ENCODE results near the gene SLC30A1.
"Not testable (repeated sequence)": the region's sequence is repeated elsewhere in the genome, so short reads cannot be mapped to it uniquely, and the experiment has no call there.

The SLC30A1 gene

DNA sequence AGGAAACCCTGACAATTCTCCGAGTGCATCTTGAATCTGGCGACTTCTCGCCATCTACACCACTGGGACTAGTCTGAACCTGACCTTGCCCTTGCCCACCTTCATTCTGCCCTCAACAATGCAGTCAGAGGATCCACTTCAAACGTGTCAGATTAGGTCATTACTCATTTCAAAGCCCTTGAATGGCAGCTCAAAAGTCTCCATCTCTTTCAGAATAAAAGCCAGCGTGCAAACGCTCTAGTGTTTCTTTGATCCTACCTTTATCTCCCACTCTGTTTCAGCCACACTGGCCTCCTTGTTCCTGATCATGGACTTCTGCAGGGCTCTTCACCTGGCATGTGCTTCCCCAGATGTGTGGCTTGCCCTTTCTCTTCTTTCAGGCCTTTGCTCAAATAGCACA lies 31.3 kb downstream of the SLC30A1 start:
- DNase-seq (ENCODE audit: low spot score): no peak

DNA sequence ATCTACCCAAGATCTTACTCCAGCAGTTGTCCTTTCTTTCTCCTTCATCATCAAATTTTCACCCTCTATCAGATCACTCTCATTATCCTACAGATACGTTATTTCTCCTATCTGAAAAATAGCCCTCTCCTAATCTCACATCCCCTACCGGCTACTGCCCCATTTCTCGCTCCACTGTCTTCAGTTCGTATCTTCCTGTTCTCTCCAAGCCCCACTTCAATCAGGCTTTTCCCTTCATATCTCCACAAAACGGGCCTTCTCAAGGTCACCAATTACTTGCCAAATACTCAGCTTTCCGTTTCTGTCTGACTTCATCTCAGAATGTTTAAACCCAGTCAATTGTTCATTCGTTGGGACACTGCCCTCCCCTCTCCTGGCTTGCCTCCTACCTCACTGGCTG lies 32.4 kb downstream of the SLC30A1 start:
- DNase-seq (ENCODE audit: low spot score): no peak

DNA sequence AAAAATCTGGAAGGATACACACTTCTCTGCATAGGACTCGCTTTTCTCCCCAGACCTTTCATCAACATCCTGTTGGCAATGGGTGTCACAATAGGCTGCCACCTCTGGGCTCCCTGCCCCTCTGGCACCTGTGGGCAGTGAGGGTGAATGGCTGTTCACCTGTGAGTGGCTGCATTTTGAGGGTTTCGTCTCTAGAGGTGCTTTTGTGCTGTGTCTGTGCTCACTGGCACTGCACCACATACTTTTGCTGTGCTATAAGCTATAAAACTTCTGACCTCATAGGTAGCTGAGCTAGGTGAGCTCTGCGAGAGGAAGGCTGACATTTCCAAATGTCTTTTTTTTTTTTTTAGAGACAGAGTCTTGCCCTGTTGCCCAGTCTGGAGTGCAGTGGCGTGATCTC lies 35.9 kb downstream of the SLC30A1 start:
- DNase-seq (ENCODE audit: low spot score): no peak

DNA sequence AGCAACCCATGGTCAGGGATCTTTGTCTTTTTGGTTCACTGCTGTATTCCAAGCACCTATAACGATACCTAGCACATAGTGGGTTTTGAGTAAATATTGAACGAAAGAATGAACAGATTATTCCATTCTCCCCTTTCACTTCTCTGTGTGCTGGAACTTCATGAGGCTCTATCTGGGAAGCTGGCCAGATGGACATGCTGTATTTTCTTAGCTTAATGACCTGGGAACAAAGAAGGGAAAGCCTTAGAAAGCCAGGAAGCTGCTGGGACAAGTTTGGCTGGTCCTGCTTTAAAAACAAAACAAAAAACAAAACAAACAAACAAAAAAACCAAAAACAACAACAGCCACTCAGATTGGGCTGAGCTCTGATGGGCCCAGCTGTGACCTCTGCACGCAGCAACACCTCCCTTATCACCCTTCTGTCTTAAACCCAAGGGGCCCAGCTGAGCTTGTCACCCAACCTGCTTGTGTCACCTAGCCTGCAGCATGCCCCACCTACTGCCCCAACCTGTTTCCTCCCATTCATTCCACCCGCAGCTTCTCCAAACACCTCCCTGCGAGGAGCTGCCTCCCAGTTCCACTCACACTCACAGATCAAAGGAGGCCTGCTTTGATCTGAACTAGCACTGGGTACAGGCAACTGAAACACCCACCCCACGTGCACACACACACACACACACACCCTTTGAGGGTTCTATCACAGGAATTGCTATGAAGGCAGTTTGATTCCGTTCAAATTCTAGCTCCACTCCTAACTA lies 37.1 kb downstream of the SLC30A1 start:
- no peak for DNase-seq (ENCODE audit: low spot score)

DNA sequence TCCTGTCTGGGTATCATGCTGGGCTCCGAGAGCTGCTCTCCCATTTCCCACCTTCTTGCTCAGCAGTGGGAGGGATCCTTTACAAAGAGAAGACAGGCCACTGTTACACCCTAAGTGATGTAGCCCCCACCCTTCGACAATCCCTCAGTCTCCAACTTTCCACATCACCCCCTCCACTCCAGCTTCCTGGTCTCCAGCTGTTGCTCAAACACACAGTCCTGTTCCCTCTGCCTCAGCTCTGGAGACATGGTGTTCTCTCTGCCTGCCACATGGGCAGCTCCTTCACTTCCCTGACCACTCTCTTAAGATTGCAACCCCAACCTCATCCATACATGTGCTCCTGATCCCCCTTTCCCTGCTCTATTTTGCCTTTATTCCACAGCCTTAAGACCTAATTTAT lies 37.7 kb downstream of the SLC30A1 start:
- DNase-seq (ENCODE audit: low spot score): no peak

DNA sequence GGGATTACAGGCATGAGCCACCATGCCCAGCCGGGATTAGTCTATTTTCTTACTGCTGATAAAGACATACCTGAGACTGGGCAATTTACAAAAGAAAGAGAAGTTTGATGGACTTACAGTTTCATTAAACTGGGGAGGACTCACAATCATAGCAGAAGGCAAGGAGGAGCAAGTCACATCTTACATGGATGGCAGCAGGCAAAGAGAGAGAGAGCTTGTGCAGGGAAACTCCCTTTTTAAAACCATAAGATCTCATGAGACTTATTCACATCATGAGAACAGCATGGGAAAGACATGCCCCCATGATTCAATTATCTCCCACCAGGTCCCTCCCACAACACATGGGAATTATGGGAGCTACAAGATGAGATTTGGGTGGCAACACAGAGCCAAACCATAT lies 38.1 kb downstream of the SLC30A1 start:
- DNase-seq (ENCODE audit: low spot score): not testable (repeated sequence)

DNA sequence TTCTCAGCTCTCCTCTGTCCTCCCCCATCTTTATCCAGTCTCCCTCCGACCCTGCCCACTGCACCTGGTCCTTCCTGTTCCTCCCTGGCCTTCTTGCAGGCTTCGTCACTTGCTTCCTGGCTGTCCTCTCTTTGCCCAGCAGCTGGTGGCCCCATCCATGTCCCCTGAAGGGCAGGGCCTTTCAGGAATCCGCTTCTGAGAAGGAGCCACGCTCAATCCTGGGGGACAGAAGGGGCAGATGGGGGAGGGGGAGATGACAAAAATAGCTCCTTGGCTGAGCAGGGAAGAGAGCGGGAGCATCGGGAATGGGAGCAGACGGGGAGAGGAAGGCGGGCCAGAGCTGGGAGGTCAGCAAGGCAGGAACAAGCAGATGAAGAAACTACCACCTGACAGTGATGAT lies 40.7 kb downstream of the SLC30A1 start:
- DNase-seq (ENCODE audit: low spot score): no peak

DNA sequence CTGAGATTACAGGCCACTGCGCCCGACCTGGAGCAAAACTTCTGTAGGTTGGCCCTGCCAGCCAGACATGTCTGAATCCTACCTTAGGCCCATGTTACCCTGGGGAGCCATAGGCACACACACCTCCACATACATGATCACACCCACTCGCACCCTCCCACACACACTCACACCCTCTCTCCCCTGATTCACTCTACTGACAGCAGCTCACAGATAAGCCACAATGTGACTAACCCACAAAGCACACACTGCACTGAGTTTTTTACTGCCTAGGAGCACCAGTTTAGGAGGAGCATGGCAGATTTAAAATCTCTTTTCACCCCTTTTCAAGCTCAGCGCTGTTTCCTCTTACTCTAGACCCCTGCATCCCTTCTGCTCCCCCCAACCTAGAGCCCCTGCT lies 41.7 kb downstream of the SLC30A1 start:
- no peak for DNase-seq (ENCODE audit: low spot score)

DNA sequence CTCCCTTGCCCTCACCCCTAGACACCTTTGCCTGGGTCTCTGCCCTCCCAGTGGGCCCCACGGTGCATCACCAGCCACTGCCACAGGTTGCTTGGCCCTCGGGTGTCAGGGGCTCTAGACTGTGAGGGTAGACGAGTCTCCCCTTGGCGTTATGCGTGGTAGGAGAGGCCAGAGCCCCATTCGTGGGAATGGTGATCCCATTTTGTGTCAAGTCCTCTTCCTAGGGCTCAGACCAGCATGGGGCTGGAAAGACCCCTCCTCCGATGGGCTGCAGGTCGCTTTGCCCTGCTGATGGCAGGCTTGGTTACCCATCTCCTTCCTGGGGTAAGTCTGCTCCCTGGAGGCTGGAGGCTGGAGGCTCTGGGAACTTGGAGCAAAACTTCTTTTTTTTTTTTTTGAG lies 42.4 kb downstream of the SLC30A1 start:
- no peak for DNase-seq (ENCODE audit: low spot score)

DNA sequence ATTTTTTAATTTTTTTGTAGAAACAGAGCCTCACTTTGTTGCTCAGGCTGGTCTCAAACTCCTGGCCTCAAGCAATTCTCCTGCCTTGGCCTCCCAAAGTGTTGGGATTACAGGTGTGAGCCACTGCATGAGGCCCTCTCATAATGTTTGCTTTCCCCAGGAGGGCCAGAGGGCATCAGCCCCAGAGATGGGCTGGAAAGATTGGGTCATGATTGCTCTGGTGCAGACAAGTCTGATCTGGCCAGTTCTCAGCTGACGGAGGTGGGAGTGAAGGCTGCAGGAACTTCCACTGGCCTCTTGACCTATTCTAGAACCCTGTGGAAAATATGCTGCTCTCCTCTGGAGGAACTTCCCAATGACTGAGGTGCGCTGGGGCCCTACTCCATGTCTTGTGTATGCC lies 43.6 kb downstream of the SLC30A1 start:
- DNase-seq (ENCODE audit: low spot score): no peak

DNA sequence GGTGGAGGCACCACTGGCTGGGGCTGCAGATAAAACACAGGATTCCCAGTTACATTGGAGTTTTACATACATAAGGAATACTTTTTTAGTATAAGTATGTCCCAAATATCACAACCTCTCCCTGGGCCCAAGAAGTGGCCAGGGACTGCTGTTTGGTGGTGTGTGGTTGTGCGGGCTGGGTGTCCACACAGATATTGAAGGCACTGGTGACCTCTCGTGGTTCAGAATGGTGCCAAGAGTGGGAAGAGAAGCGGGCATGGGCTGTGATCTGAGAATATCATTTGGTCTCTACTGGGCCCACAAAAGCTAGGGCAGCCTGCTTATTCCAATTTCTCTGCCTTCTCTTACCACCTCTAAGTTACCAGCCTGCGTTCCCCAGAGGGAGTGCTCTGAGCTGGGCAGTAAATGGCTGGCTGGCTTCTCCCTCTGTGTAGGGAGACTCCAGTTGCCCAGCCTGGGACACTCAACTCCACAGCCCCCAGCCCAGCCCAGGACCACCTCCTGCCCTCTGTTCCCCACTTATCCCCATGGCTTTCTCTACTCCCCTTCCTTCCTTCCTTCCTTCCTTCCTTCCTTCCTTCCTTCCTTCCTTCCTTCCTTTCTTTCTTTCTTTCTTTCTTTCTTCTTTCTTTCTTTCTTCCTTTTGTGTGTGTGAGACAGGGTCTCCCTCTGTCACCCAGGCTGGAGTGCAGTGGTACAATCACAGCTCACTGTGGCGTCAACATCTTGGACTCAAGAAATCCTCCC lies 44.2 kb downstream of the SLC30A1 start:
- no peak for DNase-seq (ENCODE audit: low spot score)

DNA sequence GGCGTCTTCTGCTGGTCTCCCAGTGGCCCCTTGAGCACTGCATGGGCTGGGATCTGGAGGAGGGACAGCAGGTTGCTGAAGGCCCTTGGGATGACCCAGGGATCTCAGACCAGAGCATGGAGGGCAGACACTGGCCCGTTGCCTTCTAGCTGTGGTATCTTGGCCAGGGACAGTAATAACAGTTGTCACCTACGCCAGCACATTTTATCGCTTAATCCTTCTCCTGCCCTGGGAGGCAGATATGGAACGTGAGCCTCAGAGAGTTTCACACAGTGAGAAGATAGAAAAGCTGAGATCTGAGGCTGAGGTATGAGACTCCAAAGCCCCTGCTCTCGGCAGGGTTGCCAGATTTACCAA lies 46.9 kb downstream of the SLC30A1 start:
- DNase-seq (ENCODE audit: low spot score): no peak

DNA sequence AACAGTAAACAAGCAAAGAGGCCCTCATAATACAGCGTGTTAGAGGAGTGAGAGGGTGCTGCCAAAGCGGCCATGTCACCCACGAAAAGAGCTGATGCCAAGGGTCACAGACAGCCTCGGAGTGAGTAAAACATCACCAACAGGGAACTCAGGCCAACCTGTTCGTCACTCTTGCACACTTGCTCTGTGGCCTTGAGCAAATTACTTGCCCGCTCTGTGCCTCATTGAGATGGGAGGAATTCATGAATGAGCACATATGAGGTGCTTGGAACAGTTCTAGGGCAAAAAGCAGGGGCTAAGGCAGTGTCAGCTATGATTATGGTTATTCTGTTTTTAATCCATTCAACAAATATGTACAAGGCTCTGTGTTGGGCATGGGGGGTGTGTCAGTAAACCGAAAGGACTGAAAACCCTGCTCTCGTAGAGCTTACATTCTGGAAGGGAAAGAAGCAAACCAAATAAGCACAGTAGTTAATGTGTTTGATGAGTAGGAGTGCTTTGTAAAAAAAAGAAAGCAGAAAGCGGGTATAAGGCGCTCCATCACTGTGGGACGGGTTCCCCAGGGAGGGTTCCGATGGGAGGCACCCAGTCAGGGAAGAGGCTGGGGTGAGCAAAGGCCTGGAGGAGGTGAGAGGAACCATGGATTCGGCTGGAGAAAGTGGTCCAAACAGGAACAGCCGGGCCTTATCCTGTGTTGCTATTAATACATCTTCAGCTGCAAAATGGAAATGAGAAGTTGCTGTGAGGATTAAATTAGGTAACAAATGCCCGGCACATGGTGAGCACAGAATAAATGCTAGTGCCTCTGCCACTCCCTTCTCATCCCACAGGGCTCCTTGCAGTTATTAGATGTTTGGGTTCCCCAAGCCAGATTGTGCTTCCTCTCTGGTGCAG lies 47.5 kb downstream of the SLC30A1 start:
- DNase-seq (ENCODE audit: low spot score): no peak

DNA sequence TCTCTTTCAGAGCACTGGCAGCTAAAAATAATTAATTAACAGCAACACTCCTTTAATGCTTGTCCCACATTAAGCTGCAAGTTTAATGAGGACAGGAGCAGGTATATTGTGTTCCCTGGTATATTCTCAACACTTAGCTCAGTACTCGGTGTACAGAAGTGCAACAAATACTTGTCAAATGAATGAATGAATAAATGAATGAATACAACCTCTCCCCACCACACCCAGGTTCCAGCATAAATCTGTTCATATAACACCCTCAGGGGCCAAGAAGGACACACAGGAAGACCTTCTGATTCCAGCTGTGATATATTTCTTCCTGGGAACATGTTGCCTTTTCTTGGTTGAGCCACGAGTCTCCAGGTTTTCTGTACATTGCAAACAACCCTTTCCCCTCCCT lies 48.9 kb downstream of the SLC30A1 start:
- no peak for DNase-seq (ENCODE audit: low spot score)

DNA sequence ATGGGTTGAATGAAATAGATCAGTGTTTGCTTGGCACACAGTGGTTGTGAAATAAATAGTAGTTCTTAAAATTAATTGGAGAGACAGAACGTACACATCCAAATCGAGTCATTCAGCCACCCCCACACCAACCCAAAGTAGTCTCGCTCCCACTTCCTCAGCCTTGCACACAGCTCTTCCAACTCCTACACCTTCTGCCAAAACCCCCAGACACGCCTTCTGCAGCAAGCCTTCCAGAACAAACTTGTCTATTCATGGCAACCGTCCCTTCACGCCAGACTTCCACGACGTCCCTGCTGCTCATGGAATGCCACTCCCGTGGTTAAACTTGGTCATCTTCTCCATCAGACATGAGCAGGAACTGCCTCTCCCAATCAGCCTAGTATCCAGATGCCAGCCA lies 49.5 kb downstream of the SLC30A1 start:
- no peak for DNase-seq (ENCODE audit: low spot score)

DNA sequence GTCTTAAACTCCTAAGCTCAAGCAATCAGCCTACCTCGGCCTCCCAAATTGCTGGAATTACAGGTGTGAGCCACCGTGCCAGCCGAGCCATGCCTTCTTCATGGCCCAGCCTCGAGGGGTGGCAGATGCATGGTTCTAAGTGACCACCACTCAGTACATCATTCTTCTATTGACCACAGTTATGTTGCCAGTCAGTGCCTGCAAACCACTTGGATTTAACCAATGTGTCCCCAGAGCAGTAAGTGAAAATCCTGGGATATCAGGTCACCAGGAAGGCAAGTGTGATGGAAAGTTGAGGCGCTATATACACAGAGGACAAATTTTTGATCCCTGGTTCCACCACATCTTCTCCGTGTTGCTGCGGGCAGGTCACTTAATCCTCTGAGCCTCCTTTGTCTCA lies 50.0 kb downstream of the SLC30A1 start:
- no peak for DNase-seq (ENCODE audit: low spot score)

DNA sequence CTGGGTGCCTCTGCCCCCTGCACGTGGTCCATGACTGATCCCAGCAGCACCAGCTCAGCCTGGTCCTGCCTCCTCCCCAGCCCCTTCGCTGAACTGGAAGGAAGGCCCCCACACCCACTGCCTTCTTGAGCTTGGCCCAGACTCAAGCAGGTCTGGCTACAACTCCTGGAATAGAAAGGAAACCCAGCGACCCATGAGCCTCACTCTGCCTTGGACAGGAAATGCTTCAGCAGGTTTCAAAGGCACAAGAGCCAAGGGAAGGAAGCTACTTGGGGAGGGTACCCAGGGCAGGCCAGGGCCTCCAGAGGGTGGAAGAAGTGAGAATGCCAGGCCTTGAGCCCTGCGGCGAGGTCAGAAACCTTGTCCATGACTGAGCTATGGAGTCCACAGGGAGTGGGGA lies 51.1 kb downstream of the SLC30A1 start:
- no peak for DNase-seq (ENCODE audit: low spot score)

DNA sequence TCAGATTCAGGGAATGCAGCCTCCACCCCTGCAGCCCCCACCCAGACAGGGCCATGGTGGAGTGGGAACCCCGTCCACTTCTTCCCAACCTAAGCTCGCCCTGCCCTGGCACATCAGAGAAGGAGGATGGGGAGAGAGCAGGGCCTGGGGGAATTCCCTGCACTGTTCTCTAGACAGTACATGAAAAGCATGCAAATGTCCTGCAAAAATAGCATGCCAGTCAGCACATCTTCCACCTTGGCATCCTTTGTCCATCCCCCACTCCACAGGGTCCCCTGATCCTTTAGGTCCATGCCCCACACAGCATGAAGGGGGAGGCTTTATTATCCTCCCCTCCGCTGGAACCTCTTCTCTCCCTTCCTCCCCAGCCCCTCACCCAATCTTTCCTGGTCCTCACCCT lies 52.0 kb downstream of the SLC30A1 start:
- no peak for DNase-seq (ENCODE audit: low spot score)

DNA sequence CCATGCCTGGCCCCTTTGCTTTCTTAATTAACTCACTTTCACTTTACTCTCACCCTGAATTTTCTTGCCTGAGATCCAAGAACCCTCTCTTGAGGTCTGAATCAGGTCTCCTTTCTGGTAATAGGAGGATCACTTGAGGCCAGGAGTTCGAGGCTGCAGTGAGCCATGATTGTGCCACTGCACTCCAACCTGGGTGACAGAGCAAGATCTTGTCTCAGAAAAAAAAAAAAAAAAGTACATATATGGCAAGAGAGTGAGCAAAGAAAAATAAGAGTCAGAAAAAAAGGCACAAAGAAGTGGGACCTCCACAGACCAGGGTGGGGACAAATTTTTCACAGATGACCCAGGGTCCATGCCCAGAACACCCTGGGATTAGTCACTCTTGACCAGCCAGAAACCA lies 52.9 kb downstream of the SLC30A1 start:
- DNase-seq (ENCODE audit: low spot score): no peak

DNA sequence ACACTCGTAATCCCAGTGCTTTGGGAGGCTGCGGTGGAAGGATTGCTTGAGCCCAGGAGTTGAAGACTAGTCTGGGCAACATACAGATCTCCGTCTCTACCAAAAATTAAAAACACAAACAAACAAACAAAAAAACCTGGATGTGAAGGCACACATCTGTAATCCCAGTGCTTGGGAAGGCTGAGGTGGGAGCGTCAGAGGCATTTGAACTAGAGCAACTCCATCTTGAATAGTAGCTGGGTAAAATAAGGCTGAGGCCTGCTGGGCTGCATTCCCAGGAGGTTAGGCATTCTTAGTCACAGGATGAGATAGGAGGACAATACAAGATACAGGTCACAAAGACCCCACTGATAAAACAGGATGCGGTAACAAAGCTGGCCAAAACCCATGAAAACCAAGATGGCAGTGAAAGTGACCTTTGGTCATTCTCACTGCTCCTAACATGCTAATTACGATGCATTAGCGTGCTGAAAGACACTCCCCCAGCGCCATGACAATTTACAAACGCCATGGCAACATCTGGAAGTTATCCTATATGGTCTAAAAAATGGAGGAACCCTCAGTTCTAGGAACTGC lies 53.8 kb downstream of the SLC30A1 start:
- DNase-seq (ENCODE audit: low spot score): no peak

DNA sequence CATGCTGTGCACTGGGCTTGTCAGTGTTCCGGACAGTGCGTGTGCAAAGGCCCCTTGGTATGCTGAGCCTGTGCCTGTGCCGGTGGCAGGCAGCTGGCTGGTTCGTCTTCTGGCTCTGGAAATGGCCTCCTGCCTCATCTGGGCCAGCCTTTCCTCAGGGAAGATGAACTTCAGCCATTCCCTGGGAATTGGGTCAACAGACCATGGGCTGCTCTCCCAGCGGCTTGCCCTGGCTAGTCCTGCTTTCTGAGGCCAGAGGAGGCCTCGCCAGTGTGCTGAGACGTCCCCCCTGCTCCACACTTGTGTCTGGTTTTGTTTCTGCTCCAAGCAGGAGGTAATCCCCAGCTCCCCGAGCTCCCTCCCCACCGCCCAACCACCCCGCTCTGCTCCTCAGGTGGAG lies 54.4 kb downstream of the SLC30A1 start:
- DNase-seq (ENCODE audit: low spot score): no peak

DNA sequence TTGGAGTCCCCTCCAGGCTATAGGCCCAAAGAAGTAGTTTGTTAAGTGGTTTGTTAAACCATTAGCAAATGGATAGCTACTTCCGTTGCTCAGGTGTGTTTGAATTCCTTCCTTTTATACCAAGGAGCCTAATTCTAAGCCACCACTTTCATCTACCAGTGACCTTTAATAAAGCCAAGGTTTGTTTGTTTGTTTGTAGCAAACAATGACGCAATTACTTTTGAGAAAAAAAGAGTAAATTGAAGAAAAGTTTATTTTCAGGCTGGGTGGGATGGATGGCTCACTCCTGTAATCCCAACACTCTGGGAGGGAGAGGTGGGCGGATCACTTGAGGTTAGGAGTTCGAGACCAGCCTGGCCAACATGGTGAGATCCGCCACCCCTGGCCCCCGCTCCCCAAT lies 56.2 kb downstream of the SLC30A1 start:
- DNase-seq (ENCODE audit: low spot score): no peak

All from RKO (cell line).